Measurements from ENCODE around the gene ASB12. TPM values are rescaled to one million over a fixed set of nuclear protein-coding genes. Genes with fewer than 3 reads are reported as not detected.

The ASB12 gene
- total RNA-seq, 1 donor from 2014 or later: 0.27 TPM

DNA sequence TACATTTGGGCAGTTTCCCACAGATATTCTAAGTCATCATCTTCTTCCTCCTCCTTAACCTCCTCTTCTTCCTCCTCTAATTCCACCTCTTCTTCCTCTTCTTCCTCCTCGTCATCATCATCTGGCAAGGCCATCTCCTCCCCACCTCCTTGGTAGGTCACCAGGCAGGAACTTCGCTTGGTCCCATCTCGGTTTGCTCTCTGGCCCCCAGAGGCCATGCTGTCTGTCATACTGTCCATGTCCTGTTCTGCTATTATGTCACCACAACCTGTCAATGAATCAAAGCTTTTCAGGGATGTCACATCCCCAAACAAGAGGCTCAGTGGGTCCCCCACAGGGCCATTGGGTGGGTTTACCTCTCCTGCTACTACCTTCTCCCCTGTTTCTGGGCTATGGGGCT is 38.4 kb downstream of the ASB12 start:
- no peak for DNase-seq (ENCODE audit: low spot score)
- Mint-ChIP-seq H3K9me3 (ENCODE audit: low read depth) (peaks cover 17% of the 10 kb centered on the region), H3K4me3 (ENCODE audit: unreplicated experiment) (no peak overlapping the region), H3K27me3 (ENCODE audit: low read depth) (no peaks in the 10 kb centered on the region), H3K27ac (ENCODE audit: unreplicated experiment) (no peak overlapping the region), H3K36me3 (ENCODE audit: low read depth) (peaks cover 7% of the 10 kb centered on the region), H3K4me1 (ENCODE audit: low read depth) (no peaks in the 10 kb centered on the region)
- TF ChIP-seq, protein P1, sequence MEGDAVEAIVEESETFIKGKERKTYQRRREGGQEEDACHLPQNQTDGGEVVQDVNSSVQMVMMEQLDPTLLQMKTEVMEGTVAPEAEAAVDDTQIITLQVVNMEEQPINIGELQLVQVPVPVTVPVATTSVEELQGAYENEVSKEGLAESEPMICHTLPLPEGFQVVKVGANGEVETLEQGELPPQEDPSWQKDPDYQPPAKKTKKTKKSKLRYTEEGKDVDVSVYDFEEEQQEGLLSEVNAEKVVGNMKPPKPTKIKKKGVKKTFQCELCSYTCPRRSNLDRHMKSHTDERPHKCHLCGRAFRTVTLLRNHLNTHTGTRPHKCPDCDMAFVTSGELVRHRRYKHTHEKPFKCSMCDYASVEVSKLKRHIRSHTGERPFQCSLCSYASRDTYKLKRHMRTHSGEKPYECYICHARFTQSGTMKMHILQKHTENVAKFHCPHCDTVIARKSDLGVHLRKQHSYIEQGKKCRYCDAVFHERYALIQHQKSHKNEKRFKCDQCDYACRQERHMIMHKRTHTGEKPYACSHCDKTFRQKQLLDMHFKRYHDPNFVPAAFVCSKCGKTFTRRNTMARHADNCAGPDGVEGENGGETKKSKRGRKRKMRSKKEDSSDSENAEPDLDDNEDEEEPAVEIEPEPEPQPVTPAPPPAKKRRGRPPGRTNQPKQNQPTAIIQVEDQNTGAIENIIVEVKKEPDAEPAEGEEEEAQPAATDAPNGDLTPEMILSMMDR (IDR thresholded peaks at IDR 0.05): no peak

DNA sequence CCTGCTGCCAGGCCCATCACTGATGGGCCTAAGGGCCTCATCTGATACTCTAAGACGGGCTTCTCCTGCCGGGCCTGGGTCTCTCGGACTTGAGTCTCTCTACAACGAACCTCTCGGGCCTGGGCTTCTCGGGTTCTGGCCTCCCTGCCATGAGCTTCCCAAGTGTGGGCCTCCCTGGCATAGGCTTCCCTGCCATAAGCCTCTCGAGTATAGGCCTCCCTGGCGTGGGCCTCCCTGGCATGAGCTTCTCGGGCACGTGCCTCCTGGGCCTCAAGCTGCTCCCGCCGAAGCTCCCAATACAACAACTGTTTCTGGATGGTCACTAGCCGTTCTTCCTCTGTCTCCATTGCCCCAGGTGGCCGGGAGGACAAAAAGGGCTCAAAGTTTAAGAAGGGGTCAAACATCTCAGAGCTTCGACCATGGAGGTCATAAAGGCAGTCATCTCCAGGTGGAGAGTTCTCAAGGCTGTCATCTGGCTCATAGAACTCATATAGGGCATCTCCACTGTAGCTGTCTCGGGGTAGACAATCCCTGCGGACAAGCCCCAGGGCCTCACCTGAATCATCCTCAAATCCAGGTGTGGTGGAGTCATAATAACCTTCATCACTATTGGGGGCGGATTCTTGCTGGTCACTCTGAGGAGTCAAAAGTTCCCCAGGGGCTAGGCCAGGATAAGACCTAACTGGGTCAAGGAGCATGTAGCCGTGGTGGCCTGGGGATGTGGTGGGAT is 39.0 kb downstream of the ASB12 start:
- no peak for DNase-seq (ENCODE audit: low spot score)
- Mint-ChIP-seq H3K36me3 (ENCODE audit: low read depth) (peaks cover 7% of the 10 kb centered on the region), H3K27ac (ENCODE audit: unreplicated experiment) (no peak overlapping the region), H3K9me3 (ENCODE audit: low read depth) (peaks cover 17% of the 10 kb centered on the region), H3K27me3 (ENCODE audit: low read depth) (no peaks in the 10 kb centered on the region), H3K4me3 (ENCODE audit: unreplicated experiment) (no peak overlapping the region), H3K4me1 (ENCODE audit: low read depth) (no peaks in the 10 kb centered on the region)
- TF ChIP-seq, protein P1 (IDR thresholded peaks at IDR 0.05): no peak

DNA sequence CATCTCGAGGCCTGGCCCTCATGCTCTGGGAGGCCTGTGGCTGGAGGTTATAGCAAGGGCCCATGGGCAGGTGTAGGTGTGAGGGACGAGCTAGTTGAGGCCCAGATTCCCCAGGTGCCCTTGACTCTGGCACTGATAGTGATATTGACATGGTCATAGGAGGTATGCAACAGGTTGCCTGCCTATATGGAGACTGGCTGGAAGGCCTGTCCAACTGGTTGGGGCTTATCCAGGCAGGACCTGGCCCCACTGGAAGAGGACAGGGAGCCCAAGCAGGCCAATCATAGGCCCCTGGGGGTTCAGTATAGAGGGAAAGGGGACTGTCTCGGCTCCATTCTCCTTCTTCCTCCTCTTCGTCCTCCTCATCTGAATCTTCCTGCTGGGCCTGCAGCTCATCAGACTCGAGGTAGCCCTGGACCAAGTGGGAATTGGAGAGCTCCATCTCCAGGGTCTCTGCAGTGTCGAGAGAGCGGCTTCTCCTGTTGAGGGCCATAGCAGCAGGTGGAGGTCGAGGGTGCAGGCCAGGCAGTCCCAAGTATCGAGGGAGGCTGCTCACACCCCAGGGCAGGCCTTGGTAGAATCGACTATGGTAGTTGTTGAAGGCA is 40.2 kb downstream of the ASB12 start:
- H3K27me3 Mint-ChIP-seq (ENCODE audit: low read depth): no peaks in the 10 kb centered on the region
- H3K4me1 Mint-ChIP-seq (ENCODE audit: low read depth): no peaks in the 10 kb centered on the region
- TF ChIP-seq, protein P1 (IDR thresholded peaks at IDR 0.05): no peak
- peaks cover 17% of the 10 kb centered on the region for H3K9me3 Mint-ChIP-seq (ENCODE audit: low read depth)
- DNase-seq (ENCODE audit: low spot score): no peak
- peaks cover 7% of the 10 kb centered on the region for H3K36me3 Mint-ChIP-seq (ENCODE audit: low read depth)
- no peak overlapping the region for H3K4me3 Mint-ChIP-seq (ENCODE audit: unreplicated experiment)
- H3K27ac Mint-ChIP-seq (ENCODE audit: unreplicated experiment): no peak overlapping the region

DNA sequence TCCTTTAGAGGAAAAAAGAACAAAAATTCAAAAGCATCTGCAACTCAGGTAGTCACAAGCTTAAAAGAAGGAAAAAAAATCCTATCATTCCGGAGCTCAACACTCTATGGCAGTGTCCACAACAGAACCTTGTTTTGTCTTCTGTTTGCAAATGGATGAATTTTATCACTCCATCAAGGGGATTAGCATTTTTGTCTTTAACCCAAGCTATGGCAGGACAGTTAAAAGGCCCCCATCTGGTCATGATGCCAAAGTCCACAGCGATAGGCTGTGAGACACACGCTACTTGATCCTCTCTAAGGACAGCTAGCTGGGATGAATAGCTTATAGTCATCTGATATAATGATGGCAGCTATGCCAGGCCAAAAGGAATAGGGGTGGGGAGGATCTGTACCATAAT is 41.5 kb downstream of the ASB12 start:
- DNase-seq (ENCODE audit: low spot score): no peak
- Mint-ChIP-seq H3K4me1 (ENCODE audit: low read depth) (no peaks in the 10 kb centered on the region), H3K9me3 (ENCODE audit: low read depth) (peaks cover 10% of the 10 kb centered on the region), H3K4me3 (ENCODE audit: unreplicated experiment) (no peak overlapping the region), H3K36me3 (ENCODE audit: low read depth) (peaks cover 7% of the 10 kb centered on the region), H3K27me3 (ENCODE audit: low read depth) (no peaks in the 10 kb centered on the region), H3K27ac (ENCODE audit: unreplicated experiment) (no peak overlapping the region)
- TF ChIP-seq, protein P1 (IDR thresholded peaks at IDR 0.05): no peak

DNA sequence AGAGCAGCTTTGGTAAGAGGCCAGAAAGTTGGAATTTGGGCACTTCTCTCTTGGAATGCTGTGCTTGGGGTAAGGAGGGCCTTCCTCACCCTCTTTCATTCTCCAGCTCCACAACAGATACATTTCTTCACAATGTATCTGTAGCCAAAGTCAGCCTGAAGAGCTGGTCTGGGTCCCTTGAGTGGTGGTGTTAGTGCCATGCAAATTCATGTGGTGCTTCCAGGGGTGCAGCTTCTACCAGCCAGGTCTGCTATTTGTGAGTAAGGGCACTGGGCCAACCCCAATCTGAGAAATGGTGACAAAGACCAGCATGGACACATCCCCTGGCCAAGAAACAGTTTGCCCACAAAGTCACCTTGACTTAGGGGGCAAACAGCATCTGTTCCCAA is 42.7 kb downstream of the ASB12 start:
- no peaks in the 10 kb centered on the region for H3K27me3 Mint-ChIP-seq (ENCODE audit: low read depth)
- no peak for DNase-seq (ENCODE audit: low spot score)

More for the DNA sequence above, 42.7 kb downstream of the ASB12 start:
- H3K36me3 Mint-ChIP-seq (ENCODE audit: low read depth): peaks cover 7% of the 10 kb centered on the region
- no peak overlapping the region for H3K4me3 Mint-ChIP-seq (ENCODE audit: unreplicated experiment)
- TF ChIP-seq, protein P1 (IDR thresholded peaks at IDR 0.05): no peak
- no peaks in the 10 kb centered on the region for H3K4me1 Mint-ChIP-seq (ENCODE audit: low read depth)
- H3K27ac Mint-ChIP-seq (ENCODE audit: unreplicated experiment): no peak overlapping the region
- H3K9me3 Mint-ChIP-seq (ENCODE audit: low read depth): peaks cover 7% of the 10 kb centered on the region
